Inflammatory macrophage treated with lipopolysaccharide for 1 hour (primary cell): ENCODE results near the gene KIF4A.

Source experiments
- DNase-seq, 2 donors: peaks; one replicate each; pipeline ENCODE4 v3.0.0-alpha.2; 2020 to 2022

The KIF4A gene

GRCh38 chrX:70444946-70445656 lies 155.2 kb downstream of the KIF4A start:
- no peak for DNase-seq

- DNase-seq: no peak
These were observed 156.0 kb downstream of the KIF4A start for GRCh38 chrX:70445951-70446350.

GRCh38 chrX:70446380-70447350 lies 156.8 kb downstream of the KIF4A start:
- DNase-seq: no peak

- no peak for DNase-seq
These were observed 159.6 kb downstream of the KIF4A start for GRCh38 chrX:70449457-70449966.

GRCh38 chrX:70452143-70452733 lies 162.3 kb downstream of the KIF4A start:
- peak in 1 of 2 donors; percentile 62 for DNase-seq

GRCh38 chrX:70453024-70453618 lies 163.2 kb downstream of the KIF4A start:
- no peak for DNase-seq

- peak in 1 of 2 donors; percentile 51 for DNase-seq
These were observed 164.8 kb downstream of the KIF4A start for GRCh38 chrX:70454441-70455365.

- no peak for DNase-seq
These were observed 165.7 kb downstream of the KIF4A start for GRCh38 chrX:70455366-70456202.

GRCh38 chrX:70456256-70456655 lies 166.4 kb downstream of the KIF4A start:
- DNase-seq: no peak

GRCh38 chrX:70461026-70461425 lies 171.1 kb downstream of the KIF4A start:
- DNase-seq: no peak

- no peak for DNase-seq
These were observed 174.1 kb downstream of the KIF4A start for GRCh38 chrX:70464051-70464450.

GRCh38 chrX:70466968-70467367 lies 177.1 kb downstream of the KIF4A start:
- no peak for DNase-seq

GRCh38 chrX:70468709-70469108 lies 178.8 kb downstream of the KIF4A start:
- DNase-seq: no peak
